Measurements from ENCODE around the gene ODC1.
A peak's percentile ranks its signal among the peaks of the same experiment; 100 is the strongest.

Gene ODC1

DNA sequence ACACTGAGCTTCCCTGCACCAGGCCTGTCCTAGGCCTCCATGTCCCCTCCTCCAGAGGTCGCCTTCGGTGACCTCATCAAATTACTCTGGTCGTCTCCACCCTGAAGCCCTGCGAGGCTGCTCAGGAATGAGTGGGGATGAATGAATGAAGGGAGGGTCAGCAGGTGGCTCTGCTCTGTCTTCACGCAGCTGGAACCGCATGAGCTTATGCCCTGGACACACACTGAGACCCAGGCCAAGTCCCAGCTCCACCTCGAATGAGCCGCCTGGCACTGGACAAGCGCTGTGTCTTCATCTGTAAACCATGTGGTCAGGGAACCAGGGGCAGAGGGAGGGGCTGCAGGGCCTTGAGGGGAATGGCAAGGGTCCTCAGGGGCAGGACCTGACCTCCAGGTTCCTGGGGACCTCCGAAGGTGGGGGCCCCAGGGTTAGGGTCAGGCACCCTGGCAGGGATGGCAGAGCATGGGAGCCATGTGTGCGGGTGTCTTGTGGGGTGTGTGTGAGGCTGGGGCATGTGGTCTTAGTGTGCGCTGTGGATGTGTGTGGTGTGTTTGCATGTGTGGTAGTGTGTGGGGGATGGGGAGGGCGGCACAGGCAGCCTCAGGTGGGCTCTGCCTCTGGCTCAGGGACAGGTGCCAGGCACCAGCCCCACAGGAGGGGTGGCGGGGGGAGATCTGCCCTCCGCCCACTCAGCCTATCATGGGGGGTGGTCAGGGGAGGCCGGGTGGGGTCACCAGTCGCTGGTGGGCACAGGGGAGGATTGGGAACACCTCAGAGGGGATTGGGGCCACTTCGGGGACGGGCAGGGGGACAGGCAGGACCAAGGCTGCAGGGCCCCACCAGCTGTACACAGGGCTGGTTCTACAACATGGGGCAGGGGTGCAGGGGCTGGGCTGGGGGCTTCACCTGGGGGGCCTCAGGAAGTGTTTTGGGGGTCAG lies 13.9 kb downstream of the ODC1 start:
- DNase-seq (ENCODE audit: low spot score): no peak

DNA sequence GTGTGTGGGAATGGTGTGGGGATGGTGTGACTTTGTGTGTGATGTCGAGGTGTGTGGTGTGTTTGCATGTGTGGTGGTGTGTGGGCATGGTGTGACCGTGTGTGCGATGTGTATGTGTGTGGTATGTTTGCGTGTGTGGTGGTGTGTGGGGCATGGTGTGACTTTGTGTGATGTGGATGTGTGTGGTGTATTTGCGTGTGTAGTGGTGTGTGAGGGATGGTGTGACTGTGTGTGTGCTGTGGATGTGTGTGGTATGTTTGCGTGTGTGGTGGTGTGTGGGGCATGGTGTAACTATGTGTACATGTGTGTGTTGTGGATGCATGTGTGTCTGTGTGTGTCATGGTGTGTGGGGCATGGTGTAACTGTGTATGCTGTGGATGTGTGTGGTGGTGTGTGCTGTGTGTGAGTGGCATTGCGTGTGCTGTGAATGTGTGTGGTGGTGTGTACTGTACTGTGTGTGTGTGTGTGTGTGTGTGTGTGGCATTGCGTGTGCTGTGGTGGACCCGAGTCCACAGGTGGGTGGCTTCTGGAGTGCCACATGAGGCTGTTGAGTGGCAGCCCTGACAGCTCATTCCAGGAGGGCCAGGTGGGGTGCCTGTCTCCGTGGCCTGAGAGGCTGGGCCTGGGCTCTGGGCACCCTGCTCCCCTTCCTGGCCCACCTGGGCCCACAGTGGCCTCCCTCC lies 14.7 kb downstream of the ODC1 start:
- DNase-seq (ENCODE audit: low spot score): no peak

DNA sequence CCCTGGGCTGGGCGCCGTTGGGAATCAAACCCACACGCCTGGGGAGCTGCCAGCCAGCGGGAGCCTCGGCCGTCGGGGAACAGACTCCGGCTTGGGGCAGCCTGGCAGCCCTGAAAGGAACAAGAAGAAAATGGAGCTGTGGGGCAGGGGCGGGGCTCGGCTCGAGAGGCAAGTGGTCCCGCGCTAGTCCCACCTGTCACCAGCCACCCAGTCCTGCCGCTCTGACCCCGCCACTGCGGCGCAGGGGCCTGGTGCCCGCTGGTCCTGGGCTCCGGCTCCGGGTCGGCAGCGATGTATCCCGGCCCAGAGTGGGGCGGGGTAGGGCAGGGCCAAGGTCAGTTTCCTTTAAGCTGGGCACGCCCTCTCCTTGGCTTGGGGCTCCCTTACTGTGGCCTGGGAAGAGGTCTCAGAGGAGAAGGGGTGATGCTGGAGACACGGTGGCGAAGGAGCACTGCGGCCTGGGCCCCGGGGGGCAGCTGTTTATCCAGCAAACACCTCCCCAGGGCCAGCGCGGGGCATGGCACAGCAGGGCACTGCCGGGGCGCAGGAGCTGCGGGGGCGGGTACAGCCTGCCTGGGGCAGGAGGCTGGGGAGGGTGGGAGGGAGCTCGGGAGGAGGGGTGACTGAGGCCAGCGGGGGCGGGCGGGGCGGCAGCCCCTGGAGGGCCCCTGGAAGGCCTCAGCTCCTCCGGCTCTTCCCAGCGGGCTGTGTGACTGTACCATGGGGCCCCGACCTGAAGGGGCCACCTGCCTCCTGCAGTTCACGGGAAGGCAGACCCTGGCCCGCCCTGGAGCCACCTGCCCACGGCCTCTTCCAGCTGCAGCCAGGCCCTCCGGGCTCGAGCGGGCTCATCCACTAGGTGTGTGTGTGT lies 15.6 kb downstream of the ODC1 start:
- peak; percentile 41 for DNase-seq (ENCODE audit: low spot score)

DNA sequence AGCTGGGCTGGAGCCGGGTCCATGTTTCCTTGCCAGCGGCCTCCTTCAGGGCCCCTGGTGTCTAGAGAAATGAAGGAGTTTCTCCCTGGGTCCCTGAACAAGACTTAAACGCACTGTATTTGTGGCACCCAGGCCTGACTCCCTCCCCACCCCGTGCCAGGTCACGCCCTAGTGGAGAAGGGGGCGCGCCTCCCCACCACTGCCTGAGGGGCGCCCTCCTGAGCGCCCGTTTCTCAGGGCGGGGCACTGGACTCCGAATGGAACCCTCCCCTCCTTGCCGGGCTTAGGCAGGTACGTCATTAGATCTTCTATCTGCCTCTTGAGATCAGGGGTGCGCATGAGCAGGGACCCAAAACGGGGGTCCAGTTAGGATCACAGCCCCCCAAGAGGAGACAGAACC lies 16.3 kb downstream of the ODC1 start:
- DNase-seq (ENCODE audit: low spot score): no peak

DNA sequence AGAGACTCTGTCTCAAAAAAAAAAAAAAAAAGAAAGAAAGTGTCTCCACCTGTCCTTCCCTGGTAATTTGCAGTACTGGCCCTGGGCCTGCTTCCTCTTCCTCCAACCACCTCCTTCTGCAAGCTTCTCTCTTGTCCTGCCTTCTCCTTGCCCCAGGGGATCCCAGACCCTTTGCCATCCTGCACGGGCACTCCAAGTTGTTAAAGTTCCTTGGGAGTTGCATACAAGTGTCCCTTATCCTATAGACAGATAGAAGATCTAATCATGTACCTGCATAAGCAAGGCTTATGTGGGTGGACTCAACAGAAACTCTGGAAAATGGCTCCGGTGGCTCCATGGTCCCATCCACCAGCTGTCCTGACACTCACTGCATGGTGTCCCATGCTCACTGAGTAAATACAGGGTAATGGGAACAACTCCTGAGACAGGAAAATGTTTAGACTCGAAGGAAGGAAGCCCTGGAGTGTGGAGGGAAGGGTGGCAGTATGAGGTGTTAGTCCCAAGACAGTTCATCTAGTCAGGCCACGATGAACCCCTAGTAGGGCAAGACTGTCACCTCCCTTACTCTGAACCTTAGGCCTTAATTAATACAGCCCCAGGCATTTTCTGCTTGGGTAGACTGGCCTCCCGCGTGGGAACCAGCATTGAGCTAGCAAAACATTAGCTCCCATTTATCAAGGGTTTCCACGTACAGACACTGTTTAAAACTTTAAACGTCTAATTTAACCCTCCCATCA lies 17.1 kb downstream of the ODC1 start:
- no peak for DNase-seq (ENCODE audit: low spot score)

DNA sequence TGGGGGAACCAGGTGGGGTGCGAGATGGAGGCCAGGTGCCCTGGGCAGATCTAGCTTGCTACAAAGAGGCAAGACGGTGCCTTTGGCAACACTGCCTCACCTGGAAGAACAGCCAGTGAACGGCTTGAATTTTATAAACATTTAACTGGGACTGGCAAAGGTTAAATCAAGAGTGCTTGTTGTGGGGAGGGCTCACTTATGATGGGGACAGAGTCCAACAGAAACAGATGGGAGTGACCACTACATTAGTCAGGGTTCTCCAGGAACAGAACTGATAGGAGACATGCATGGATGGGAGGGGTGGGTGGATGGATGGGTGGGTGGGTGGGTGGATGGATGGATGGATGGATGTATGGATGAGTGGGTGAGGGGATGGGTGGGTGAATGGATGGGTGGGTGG lies 19.2 kb downstream of the ODC1 start:
- no peak for DNase-seq (ENCODE audit: low spot score)

DNA sequence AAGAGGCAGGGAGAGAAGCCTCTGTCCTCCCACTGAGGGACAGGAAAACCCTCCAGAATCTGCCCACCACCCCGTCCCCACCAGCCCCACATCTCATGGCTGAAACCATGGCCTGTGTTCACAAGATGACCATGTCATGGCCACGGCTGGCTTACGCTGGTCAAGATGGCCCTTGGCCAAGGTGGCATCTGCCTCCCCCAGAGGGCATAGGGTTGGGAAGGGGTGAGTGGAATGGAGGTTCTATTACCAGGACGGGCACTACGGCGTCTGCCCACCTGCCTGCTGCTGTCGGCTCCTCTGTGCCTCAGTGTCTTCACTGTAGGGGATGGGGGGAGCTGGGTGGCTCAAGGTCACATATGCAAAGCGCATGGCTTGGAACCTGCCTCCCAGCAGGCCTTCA lies 19.8 kb downstream of the ODC1 start:
- DNase-seq (ENCODE audit: low spot score): no peak

DNA sequence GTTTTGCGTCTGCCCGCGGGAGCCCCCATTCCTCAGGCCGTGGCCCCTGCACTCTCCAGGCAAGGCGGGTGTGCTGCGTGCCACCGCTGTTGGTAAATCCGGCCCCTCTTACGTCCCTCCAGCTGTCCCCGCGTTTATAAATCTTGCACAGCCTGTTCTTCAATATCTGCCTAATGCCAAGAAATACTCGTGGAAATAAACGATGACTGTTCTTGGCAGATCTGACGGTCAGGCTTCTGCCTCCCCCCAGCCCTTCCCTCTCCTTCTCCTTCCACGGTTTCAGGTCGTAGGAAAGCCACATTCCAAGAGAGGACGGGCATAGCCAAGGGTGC lies 20.5 kb downstream of the ODC1 start:
- DNase-seq (ENCODE audit: low spot score): no peak

DNA sequence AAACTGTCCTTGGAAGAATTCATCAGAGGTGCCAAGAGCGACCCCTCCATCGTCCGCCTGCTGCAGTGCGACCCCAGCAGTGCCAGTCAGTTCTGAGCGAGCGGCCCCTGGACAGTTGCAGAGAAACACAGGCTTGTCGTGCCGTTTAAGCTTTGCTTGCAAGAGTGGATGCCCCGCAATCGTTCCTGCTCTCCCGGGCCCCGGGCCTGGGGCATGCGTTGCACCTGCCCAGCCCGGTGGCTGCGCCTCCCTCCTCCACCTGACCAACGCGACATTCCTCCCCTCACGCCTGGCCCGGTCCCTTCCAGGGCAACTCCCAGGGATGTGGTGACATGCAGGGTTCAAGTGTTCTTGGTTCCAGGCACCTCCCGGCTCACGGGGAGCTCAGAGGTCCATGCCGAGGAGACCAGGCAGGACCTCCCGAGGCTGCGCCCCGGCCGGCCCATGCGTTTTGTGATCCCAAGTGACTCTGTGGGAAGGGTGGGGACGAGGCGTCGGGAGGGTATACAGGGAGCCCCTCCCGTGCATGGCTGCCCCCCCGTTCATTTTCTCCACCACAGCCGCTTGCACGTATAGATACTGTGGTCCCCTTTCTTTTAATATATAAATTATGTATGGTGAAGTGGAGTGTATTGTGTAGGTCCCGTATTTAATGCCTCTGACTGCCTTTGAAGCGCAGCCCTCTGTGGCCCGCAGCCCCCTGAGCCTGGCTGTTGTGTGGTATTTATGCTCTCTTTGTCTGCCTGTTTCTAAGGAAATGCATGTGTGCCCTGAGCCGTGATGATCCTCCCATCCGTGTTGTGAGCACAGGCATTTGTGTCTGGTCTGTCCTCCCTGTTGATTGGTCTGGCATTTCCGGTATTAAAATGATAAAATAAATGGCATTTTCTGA lies 21.2 kb downstream of the ODC1 start:
- no peak for DNase-seq (ENCODE audit: low spot score)

DNA sequence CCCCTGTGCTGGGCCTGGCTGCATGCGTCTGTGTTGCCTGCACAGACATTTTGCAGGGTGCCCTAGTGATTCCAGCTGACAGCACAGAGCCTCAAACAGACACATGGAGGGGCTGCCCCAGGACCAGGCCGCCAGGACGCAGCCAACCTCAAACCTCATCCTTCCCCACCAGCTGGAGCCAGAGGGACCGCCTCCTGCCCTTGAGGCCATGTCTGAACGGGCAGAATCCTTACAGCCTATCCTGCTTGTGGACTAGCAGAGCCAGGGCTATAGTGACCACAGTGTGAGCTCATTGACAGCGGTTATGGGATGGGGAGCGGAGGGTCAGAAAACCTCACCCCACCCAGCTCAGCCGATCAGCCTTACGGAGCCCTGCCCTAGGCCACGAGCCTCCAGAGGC lies 22.4 kb downstream of the ODC1 start:
- DNase-seq (ENCODE audit: low spot score): no peak

DNA sequence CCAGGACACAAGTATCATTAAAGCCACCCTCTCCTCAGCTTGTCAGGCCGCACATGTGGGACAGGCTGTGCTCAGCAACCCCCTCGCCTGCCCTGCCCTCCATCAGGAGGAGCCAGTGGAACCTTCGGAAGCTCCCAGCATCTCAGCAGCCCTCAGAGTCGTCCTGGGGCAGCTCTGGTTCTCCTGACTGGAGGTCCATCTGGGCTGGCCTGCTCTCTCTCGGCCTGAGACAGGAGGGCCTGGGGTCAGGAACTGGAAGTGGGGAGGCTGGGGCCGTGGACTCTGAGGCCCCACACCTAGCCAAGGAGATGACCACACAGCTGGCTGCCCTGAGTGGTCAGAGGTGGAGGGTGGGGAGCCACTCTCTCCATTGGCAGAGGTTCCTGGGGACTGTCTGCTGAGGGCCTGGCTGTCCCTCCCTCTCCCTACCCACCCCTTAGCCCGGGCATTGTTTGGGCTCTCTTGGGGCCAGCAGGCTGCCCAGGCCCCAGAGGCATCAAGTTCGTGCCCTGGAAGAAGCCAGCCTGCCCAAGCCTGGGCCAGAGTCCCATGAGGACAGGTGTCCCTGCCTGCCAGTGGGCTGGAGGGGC lies 23.1 kb downstream of the ODC1 start:
- no peak for DNase-seq (ENCODE audit: low spot score)

DNA sequence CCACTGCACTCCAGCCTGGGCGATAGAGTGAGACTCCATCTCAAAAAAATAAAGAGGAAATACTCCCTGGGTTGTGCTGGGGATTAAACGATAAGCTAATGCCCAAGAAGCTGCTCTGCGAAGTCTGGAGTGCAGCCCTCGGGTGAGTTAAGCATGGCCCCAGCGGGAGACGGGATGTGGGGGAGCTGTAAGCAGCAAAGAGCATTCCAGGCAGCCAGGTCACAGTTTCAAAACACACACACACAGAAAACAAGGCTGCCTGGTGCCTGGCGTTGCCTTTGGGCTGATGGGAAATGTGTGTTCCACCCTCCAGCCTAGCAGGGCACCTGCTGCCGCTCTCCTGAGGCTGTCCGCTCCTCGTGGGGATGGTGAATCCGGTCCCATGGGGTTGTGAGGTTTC lies 24.1 kb downstream of the ODC1 start:
- DNase-seq (ENCODE audit: low spot score): no peak

DNA sequence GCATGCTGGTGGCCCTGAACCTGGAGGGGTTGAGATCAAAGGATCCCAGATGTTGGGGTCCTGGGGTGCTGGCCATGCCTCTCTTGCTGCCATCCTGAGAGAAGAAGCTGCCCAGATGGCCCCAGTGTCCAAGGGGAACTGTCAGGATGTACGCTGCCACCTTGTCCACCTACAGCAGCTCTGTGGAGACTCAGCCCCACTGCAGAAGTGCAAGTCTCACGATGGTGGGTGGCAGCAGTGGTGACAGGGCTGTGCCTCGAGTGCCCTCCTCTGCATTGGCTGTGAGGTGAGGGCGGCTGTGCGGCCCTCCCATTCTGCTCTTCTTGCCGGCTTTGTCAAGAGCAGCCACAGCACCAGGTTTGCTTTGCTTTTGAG lies 24.7 kb downstream of the ODC1 start:
- DNase-seq (ENCODE audit: low spot score): no peak

DNA sequence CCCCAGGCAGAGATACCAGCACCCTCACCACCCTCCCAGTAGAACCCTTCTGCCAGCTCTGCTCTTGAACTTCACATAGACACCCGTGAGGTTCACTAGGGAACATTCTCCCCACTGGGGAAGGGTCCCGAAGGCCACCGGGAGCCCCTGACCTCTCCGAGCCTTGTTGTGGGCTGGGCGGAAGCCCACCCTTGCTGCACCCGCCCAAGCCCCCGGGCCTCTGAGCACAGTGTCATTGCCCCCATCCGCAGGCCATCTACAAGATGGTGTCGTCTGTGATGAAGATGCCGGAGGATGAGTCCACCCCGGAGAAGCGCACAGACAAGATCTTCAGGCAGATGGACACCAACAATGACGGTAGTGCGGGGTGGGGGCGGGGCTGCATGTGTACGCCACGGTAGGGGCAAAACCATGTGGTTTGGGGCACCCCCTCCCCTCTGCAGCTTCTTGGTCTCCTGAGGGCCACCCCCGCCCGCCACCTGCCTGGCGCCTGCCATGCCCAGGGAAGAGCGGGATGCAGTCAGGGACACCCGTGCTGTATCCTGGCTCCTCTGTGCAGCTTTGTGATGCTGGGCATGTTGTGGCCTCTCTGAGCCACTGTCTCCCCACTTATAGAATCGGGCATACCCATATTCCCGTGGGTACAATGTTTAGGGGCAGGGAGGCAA lies 25.3 kb downstream of the ODC1 start:
- no peak for DNase-seq (ENCODE audit: low spot score)

DNA sequence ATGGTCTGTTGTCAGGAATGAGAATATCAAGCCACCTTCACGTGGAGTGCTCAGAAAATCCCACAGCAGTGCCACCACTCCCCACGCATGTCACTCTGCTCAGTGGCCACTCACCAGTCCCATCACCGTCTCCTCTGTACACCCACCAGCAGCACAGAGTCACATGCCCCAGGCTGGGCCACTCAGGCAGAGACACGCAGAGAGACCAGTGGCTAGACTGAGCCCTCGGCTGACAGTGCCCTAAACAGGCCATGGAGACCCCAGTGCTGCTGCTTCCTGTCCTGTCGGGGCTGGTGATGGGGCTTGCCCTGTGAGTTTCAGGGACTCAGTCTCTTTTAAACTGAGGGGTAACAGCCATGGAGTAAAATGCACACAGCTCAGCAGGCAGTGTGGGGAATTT lies 25.9 kb downstream of the ODC1 start:
- no peak for DNase-seq (ENCODE audit: low spot score)

DNA sequence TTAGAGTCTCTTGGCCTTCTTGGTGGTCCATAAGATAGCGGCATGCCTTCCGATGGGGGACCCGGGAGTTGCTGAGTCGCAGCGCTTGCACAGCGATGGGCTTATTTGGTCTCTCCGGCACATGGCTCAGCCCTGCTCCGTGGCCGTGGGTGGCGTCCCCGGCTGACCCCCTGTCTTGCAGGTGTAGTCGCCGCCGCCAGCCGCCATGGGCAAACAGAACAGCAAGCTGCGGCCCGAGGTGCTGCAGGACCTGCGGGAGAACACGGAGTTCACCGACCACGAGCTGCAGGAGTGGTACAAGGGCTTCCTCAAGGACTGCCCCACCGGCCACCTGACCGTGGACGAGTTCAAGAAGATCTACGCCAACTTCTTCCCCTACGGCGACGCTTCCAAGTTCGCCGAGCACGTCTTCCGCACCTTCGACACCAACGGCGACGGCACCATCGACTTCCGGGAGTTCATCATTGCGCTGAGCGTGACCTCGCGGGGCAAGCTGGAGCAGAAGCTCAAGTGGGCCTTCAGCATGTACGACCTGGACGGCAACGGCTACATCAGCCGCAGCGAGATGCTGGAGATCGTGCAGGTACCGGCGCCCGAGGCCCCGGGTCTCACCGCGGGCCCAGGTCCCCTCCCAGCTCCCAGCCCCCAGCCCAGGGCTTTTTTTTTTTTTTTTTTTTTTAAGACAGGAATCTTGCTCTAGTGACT lies 28.4 kb downstream of the ODC1 start:
- DNase-seq (ENCODE audit: low spot score): no peak

DNA sequence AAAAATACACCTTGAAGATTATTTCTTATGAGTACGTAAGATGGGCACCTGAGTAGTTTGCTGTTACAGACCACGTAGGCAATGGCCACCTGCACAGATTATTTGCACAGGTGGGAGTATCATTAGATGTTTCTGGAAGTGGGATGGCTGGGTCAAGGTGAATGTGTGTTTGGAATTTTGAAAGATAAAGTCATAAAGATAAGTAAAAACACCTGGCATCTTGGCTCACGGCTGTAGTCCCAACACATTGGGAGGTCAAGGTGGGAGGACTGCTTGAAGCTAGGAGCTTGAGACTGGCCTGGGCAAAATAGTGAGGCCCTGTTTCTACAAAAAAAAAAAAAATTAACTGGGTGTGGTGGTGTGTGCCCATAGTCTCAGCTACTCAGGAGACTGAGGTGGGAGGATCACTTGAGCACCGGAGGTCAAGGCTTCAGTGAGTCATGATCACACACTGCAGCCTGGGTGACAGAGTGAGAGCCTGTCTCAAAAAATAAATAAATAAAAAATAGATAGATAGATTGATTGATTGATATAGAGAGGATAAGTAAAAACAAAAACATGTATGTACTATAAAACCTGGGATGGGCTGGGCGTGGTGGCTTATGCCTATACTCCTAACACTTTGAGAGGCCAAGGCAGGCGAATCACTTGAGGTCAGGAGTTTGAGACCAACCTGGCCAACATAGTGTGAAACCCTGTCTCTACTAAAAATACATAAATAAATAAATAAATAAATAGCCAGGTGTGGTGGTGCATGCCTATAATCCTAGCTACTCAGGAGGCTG lies 30.4 kb downstream of the ODC1 start:
- DNase-seq (ENCODE audit: low spot score): no peak

DNA sequence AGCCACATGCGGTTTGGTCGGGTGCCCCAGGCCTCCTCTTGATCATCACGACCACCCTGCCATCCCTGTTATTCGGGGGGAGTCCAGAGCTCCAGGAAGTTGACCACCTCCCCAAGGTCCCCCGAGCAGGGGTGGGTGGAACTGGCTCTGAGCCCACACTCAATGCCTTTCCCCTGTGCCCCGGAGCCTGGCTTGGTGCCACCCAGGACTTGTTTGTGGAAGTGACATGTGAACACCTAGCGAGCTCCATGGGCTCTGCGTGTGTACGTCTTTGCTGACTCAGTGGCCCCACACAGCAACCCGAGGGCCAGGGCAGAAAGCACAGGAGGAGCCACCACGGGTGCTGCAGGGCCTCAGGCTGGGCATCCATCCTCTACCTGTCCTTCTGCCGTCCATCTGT lies 32.5 kb downstream of the ODC1 start:
- DNase-seq (ENCODE audit: low spot score): no peak

DNA sequence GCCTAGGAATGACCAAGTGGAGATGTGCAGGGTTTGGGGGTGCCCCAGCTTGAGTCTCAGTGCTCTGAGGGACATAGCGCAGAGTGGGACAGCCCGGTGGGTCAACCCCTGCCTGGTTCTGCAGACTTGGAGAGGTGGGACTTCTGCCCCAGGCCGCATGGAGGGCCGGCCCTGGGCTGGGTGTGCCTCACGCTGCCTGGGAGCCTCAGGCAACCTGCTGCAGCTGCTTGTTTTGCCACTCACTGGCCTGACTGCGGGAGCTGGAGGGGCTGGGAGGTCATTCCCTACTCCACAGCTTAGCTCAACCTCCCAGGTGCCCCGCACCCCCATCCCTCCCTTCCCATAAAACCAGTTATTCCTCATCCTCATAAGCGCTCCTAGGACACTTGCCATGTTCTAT lies 33.1 kb downstream of the ODC1 start:
- no peak for DNase-seq (ENCODE audit: low spot score)

All from hematopoietic multipotent progenitor cell treated with erythropoietin and hydrocortisone succinate and interleukin-3 and kit ligand, for 17 days (in vitro differentiated cells).